SK-N-SH (cell line): ENCODE results near the gene CREB5. TPM values are rescaled to one million over a fixed set of nuclear protein-coding genes. Genes with fewer than 3 reads are reported as not detected.

Source experiments
- CTCF ChIA-PET: fragments of 300-600, 350-600 bp; formaldehyde crosslinking; extraction: SDS; loops from one replicate; lab custom pipeline; 2021; lab: Yijun Ruan, JAX
- POLR2A ChIA-PET: fragments of 350-600 bp; sonication (Branson Sonifier 250); formaldehyde crosslinking; extraction: SDS; loops from one replicate; lab custom pipeline; 2020; ENCODE audit warnings: antibody characterized with exemption, inconsistent platforms; lab: Yijun Ruan, JAX
- DNase-seq: peaks from one replicate; pipeline ENCODE4 v3.0.0; 2012
- H2AFZ ChIP-seq: fragments of 200-600 bp; sonication (generic); 2 replicates; pipeline ENCODE4 v1.8.1; 2016; ENCODE audit warnings: antibody characterized with exemption, mild to moderate bottlenecking, low read depth
- H3F3A ChIP-seq: fragments of 200-600 bp; sonication (generic); replicated peaks from 2 replicates; pipeline ENCODE3; 2016; ENCODE audit warnings: antibody characterized with exemption, mild to moderate bottlenecking; ENCODE audit not compliant: insufficient read depth
- H3K27ac ChIP-seq, 2 experiments: fragments of 200-500 bp in 1 of 2; fragments of 200-600 bp in 1 of 2; sonication (Bioruptor generic) in 1 of 2; sonication (generic), shearing (Covaris generic) in 1 of 2; 2 replicates each; pipeline versions ENCODE4 v1.5.1 to v1.6.1; 2014 to 2016; ENCODE audit warnings: low read depth in 2 of 2, inconsistent platforms in 1 of 2, low read length in 1 of 2, mild to moderate bottlenecking in 1 of 2, mixed read lengths in 1 of 2
- H3K27me3 ChIP-seq: fragments of 200-600 bp; sonication (generic), shearing (Covaris generic); 2 replicates; pipeline ENCODE4 v1.6.1; 2016; ENCODE audit warnings: mixed run types; ENCODE audit not compliant: insufficient read depth
- H3K36me3 ChIP-seq, 2 experiments: fragments of 200-500 bp in 1 of 2; fragments of 200-600 bp in 1 of 2; sonication (Bioruptor generic) in 1 of 2; sonication (generic) in 1 of 2; replicated peaks in 1 of 2; 2 replicates each; pipeline versions ENCODE3 to v1.5.1; 2014 to 2016; ENCODE audit warnings: low read length in 1 of 2, mild to moderate bottlenecking in 1 of 2; ENCODE audit not compliant: insufficient read depth in 2 of 2, control insufficient read depth in 1 of 2
- H3K4me1 ChIP-seq, 2 experiments: fragments of 200-500 bp in 1 of 2; fragments of 200-600 bp in 1 of 2; sonication (Bioruptor generic) in 1 of 2; sonication (generic), shearing (Covaris generic) in 1 of 2; 2 replicates each; pipeline versions ENCODE4 v1.5.1 to v1.6.1; 2014 to 2016; ENCODE audit warnings: low read depth in 1 of 2, low read length in 1 of 2, mixed run types in 1 of 2; ENCODE audit not compliant: insufficient read depth in 2 of 2, control insufficient read depth in 1 of 2
- H3K4me2 ChIP-seq: fragments of 200-600 bp; sonication (generic), shearing (Covaris generic); 2 replicates; pipeline ENCODE4 v1.6.1; 2017; ENCODE audit warnings: mixed run types
- H3K4me3 ChIP-seq, 2 experiments: fragments of 200-500 bp in 1 of 2; fragments of 200-600 bp in 1 of 2; sonication (Bioruptor generic) in 1 of 2; sonication (generic), shearing (Covaris generic) in 1 of 2; 2 replicates each; pipeline versions ENCODE4 v1.5.1 to v1.8.1; 2014 to 2016; ENCODE audit warnings: low read depth in 2 of 2, inconsistent platforms in 1 of 2, low read length in 1 of 2, mild to moderate bottlenecking in 1 of 2, mixed read lengths in 1 of 2, moderate library complexity in 1 of 2
- H3K79me2 ChIP-seq: fragments of 200-600 bp; sonication (generic); 2 replicates; pipeline ENCODE4 v1.8.1; 2017; ENCODE audit warnings: mild to moderate bottlenecking; ENCODE audit not compliant: insufficient read depth
- H3K9ac ChIP-seq: fragments of 200-600 bp; sonication (generic); 2 replicates; pipeline ENCODE4 v1.6.1; 2017; ENCODE audit warnings: mixed run types
- H3K9me2 ChIP-seq: fragments of 200-600 bp; sonication (generic); 2 replicates; pipeline ENCODE4 v1.6.1; 2017; ENCODE audit warnings: mixed run types
- H3K9me3 ChIP-seq: fragments of 200-600 bp; sonication (generic); 2 replicates; pipeline ENCODE4 v1.6.1; 2017; ENCODE audit warnings: mixed run types, mild to moderate bottlenecking, moderate library complexity
- H4K20me1 ChIP-seq: fragments of 200-600 bp; sonication (generic); 2 replicates; pipeline ENCODE4 v1.6.1; 2017; ENCODE audit warnings: mild to moderate bottlenecking, mixed run types; ENCODE audit not compliant: insufficient read depth
- CHD2 ChIP-seq: fragments of 150-350 bp; IDR thresholded peaks from 2 replicates; pipeline ENCODE4 v1.6.1; 2018; ENCODE audit warnings: low read length; ENCODE audit not compliant: partially characterized antibody
- CTCF ChIP-seq: fragments of 200-600 bp; sonication (generic); IDR thresholded peaks from 2 replicates; pipeline ENCODE4 v1.6.1; 2017; ENCODE audit warnings: antibody characterized with exemption, mild to moderate bottlenecking, moderate library complexity
- ELF1 ChIP-seq: IDR thresholded peaks from 2 replicates; pipeline ENCODE4 v1.4.0; 2012
- EP300 ChIP-seq, 2 experiments: IDR thresholded peaks; 2 replicates each; pipeline versions ENCODE4 v1.4.0 to v1.6.1; 2012; ENCODE audit warnings: borderline replicate concordance in 1 of 2, low read depth in 1 of 2, low read length in 1 of 2
- EZH2phosphoT487 ChIP-seq: fragments of 200-600 bp; sonication (generic); IDR thresholded peaks from 2 replicates; pipeline ENCODE4 v1.6.1; 2017; ENCODE audit warnings: low read depth, mixed run types, mild to moderate bottlenecking, antibody characterized with exemption, moderate library complexity, borderline replicate concordance
- FOXJ3 ChIP-seq: sonication (generic); formaldehyde crosslinking; IDR thresholded peaks from 2 replicates; pipeline ENCODE4 v1.5.1; 2020; ENCODE audit warnings: mild to moderate bottlenecking, missing genetic modification reagents
- FOXM1 ChIP-seq: IDR thresholded peaks from 2 replicates; pipeline ENCODE4 v1.4.0; 2012; ENCODE audit warnings: low read depth, mild to moderate bottlenecking
- GABPA ChIP-seq: IDR thresholded peaks from 2 replicates; pipeline ENCODE4 v1.4.0; 2012; ENCODE audit warnings: low read depth, mild to moderate bottlenecking
- JUND ChIP-seq: IDR thresholded peaks from 2 replicates; pipeline ENCODE4 v1.4.0; 2012
- MEF2A ChIP-seq: IDR thresholded peaks from 2 replicates; pipeline ENCODE4 v1.4.0; 2012; ENCODE audit warnings: low read depth, borderline replicate concordance
- NFIC ChIP-seq: IDR thresholded peaks from 2 replicates; pipeline ENCODE4 v1.4.0; 2012; ENCODE audit warnings: borderline replicate concordance
- NRF1 ChIP-seq: IDR thresholded peaks from 2 replicates; pipeline ENCODE4 v1.6.1; 2012; ENCODE audit warnings: low read depth, mild to moderate bottlenecking, low read length
- RAD21 ChIP-seq: IDR thresholded peaks from 2 replicates; pipeline ENCODE4 v1.6.1; 2012; ENCODE audit warnings: mild to moderate bottlenecking, low read length
- RCOR1 ChIP-seq: fragments of 150-350 bp; IDR thresholded peaks from 2 replicates; pipeline ENCODE4 v1.6.1; 2017; ENCODE audit warnings: antibody characterized with exemption, low read length
- RFX5 ChIP-seq: IDR thresholded peaks from 2 replicates; pipeline ENCODE4 v1.6.1; 2012; ENCODE audit warnings: mild to moderate bottlenecking, improper control_type of control experiment, low read length
- RXRA ChIP-seq: IDR thresholded peaks from 2 replicates; pipeline ENCODE4 v1.4.0; 2012; ENCODE audit warnings: low read depth, mild to moderate bottlenecking, borderline replicate concordance
- SIN3A ChIP-seq: IDR thresholded peaks from 2 replicates; pipeline ENCODE4 v1.6.1; 2012; ENCODE audit warnings: low read depth, mild to moderate bottlenecking, low read length, moderate library complexity, borderline replicate concordance
- SMC3 ChIP-seq: IDR thresholded peaks from 2 replicates; pipeline ENCODE4 v1.6.1; 2012; ENCODE audit warnings: low read depth, low read length, improper control_type of control experiment
- TAF1 ChIP-seq: IDR thresholded peaks from 2 replicates; pipeline ENCODE4 v1.6.1; 2012; ENCODE audit warnings: low read depth, mild to moderate bottlenecking, low read length, moderate library complexity, borderline replicate concordance
- TCF12 ChIP-seq: IDR thresholded peaks from 2 replicates; pipeline ENCODE4 v1.4.0; 2012
- TEAD4 ChIP-seq: IDR thresholded peaks from 2 replicates; pipeline ENCODE4 v1.4.0; 2012; ENCODE audit warnings: mild to moderate bottlenecking, borderline replicate concordance; ENCODE audit not compliant: insufficient read depth
- ZBTB33 ChIP-seq: IDR thresholded peaks from 2 replicates; pipeline ENCODE4 v1.4.0; 2012; ENCODE audit warnings: low read depth, borderline replicate concordance
- WGBS: methylation state at CpG from one replicate; pipeline ENCODE4 v1.1.6; 2017; ENCODE audit warnings: low lambda C conversion rate; 5-methylcytosine and 5-hydroxymethylcytosine counted together
- polyA plus RNA-seq, 3 experiments: library from polyadenylated mRNA; depleted of rRNA; stranded (reverse); fragments of >200 nt; gene quantifications; 2 replicates each; pipeline ENCODE4 v1.2.3, GENCODE V29; 2012
- TF ChIP-seq, protein P1 (sequence below): fragments of 150-350 bp; IDR thresholded peaks from 2 replicates; pipeline ENCODE4 v1.6.1; 2016; ENCODE audit warnings: mild to moderate bottlenecking, low read depth, low read length
- TF ChIP-seq, protein P2 (sequence below): IDR thresholded peaks from 2 replicates; pipeline ENCODE4 v1.6.1; 2012; ENCODE audit warnings: mild to moderate bottlenecking, low read depth, low read length, moderate library complexity

Gene CREB5
- polyA plus RNA-seq, 1 of the 3 experiments (the other 2 are of a cell fraction), result 19.3 TPM

GRCh38 chr7:28483112-28483511 is 70.8 kb downstream of the CREB5 start (continued):
- TF ChIP-seq RXRA, result no peak
- TF ChIP-seq RFX5, result no peak
- TF ChIP-seq EP300 (IDR thresholded peaks at IDR 0.05; ENCODE audit: borderline replicate concordance in 1 of 2, low read depth in 1 of 2, low read length in 1 of 2), result no peak
- TF ChIP-seq, protein P1, sequence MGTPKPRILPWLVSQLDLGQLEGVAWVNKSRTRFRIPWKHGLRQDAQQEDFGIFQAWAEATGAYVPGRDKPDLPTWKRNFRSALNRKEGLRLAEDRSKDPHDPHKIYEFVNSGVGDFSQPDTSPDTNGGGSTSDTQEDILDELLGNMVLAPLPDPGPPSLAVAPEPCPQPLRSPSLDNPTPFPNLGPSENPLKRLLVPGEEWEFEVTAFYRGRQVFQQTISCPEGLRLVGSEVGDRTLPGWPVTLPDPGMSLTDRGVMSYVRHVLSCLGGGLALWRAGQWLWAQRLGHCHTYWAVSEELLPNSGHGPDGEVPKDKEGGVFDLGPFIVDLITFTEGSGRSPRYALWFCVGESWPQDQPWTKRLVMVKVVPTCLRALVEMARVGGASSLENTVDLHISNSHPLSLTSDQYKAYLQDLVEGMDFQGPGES, result no peak

GRCh38 chr7:28483908-28484605 is 71.7 kb downstream of the CREB5 start:
- Histone ChIP-seq H3K79me2 (no peaks in the 10 kb centered on the region), H3K27ac (no peak overlapping the region), H3K4me1 (peaks cover 9 to 19% of the 10 kb centered on the region in 2 experiments; a peak in 3 of 4 replicates), H3K9me2 (no peaks in the 10 kb centered on the region), H3F3A (peaks cover 5% of the 10 kb centered on the region), H3K4me2 (peak overlapping the region; percentile 10; the same call in 1 of the 2 replicates), H3K27me3 (no peaks in the 10 kb centered on the region), H3K36me3 (no peaks in the 10 kb centered on the region), H2AFZ (no peak overlapping the region), H4K20me1 (no peaks in the 10 kb centered on the region), H3K4me3 (no peak overlapping the region), H3K9me3 (no peaks in the 10 kb centered on the region), H3K9ac (no peak overlapping the region)
- ChIA-PET CTCF (no interaction called here), POLR2A (no interaction called here)
- DNase-seq, result no peak
- 2% methylated on average over 2 of the region's 2 CpGs for WGBS
- no peak for TF ChIP-seq ZBTB33
- TF ChIP-seq, protein P2, sequence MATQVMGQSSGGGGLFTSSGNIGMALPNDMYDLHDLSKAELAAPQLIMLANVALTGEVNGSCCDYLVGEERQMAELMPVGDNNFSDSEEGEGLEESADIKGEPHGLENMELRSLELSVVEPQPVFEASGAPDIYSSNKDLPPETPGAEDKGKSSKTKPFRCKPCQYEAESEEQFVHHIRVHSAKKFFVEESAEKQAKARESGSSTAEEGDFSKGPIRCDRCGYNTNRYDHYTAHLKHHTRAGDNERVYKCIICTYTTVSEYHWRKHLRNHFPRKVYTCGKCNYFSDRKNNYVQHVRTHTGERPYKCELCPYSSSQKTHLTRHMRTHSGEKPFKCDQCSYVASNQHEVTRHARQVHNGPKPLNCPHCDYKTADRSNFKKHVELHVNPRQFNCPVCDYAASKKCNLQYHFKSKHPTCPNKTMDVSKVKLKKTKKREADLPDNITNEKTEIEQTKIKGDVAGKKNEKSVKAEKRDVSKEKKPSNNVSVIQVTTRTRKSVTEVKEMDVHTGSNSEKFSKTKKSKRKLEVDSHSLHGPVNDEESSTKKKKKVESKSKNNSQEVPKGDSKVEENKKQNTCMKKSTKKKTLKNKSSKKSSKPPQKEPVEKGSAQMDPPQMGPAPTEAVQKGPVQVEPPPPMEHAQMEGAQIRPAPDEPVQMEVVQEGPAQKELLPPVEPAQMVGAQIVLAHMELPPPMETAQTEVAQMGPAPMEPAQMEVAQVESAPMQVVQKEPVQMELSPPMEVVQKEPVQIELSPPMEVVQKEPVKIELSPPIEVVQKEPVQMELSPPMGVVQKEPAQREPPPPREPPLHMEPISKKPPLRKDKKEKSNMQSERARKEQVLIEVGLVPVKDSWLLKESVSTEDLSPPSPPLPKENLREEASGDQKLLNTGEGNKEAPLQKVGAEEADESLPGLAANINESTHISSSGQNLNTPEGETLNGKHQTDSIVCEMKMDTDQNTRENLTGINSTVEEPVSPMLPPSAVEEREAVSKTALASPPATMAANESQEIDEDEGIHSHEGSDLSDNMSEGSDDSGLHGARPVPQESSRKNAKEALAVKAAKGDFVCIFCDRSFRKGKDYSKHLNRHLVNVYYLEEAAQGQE, result no peak
- no peak for TF ChIP-seq CTCF
- no peak for TF ChIP-seq RXRA
- TF ChIP-seq FOXJ3 (CRISPR knock-in tag), result no peak
- 0 out of 2 replicates have a peak, but pooled peaks have one; percentile 30 for TF ChIP-seq JUND
- no peak for TF ChIP-seq NFIC
- TF ChIP-seq MEF2A, result no peak
- peak; percentile 48 for TF ChIP-seq TCF12
- TF ChIP-seq SIN3A, result no peak
- no peak for TF ChIP-seq ELF1
- TF ChIP-seq TEAD4, result no peak
- TF ChIP-seq CHD2, result no peak
- TF ChIP-seq RCOR1, result no peak
- TF ChIP-seq GABPA, result no peak
- no peak for TF ChIP-seq FOXM1
- TF ChIP-seq EZH2phosphoT487, result no peak
- TF ChIP-seq TAF1, result no peak
- TF ChIP-seq NRF1, result no peak
- no peak for TF ChIP-seq SMC3
- no peak for TF ChIP-seq RAD21
